Caco-2 (cell line): ENCODE measurements around the gene SARDH. TPM values are rescaled to one million over a fixed set of nuclear protein-coding genes. Genes with fewer than 3 reads are reported as not detected.

ENCODE experiments used
- BruUV-seq: library from RNA; stranded (reverse); fragments of 400-500 nt; replicated peaks from 2 replicates; lab custom pipeline; 2021; lab: Mats Ljungman, UMichigan
- CTCF ChIA-PET: fragments of 300-600 bp; sonication (Branson Sonifier 250); formaldehyde crosslinking; loops from one replicate; lab custom pipeline; 2022; ENCODE audit warnings: antibody characterized with exemption; lab: Charles Lee
- POLR2A ChIA-PET: fragments of 300-600 bp; sonication (Branson Sonifier 250); formaldehyde crosslinking; loops from one replicate; lab custom pipeline; 2022; ENCODE audit warnings: antibody characterized with exemption; lab: Charles Lee
- DNase-seq, 2 experiments: peaks; one replicate each; pipeline versions ENCODE4 v3.0.0 to v3.0.0-alpha.2; 2020 to 2022
- H3K27me3 ChIP-seq: replicated peaks from 2 replicates; pipeline ENCODE4 v1.6.0; 2011; ENCODE audit warnings: low read length; ENCODE audit not compliant: control insufficient read depth, insufficient read depth
- H3K36me3 ChIP-seq: 2 replicates; pipeline ENCODE4 v1.5.1; 2011; ENCODE audit warnings: low read length; ENCODE audit not compliant: control insufficient read depth, insufficient read depth
- H3K4me1 ChIP-seq: fragments of 250-450 bp; sonication (Bioruptor Pico); 2 replicates; pipeline ENCODE4 v1.5.1; 2020; ENCODE audit warnings: mild to moderate bottlenecking
- H3K4me3 ChIP-seq: 2 replicates; pipeline ENCODE4 v1.5.1; 2011; ENCODE audit warnings: low read depth, mild to moderate bottlenecking, control low read depth, low read length
- H3K9me3 ChIP-seq: fragments of 250-450 bp; sonication (Bioruptor Pico); 2 replicates; pipeline ENCODE4 v1.5.1; 2020; ENCODE audit warnings: mild to moderate bottlenecking, moderate library complexity
- H3K27ac Mint-ChIP-seq: one replicate; pipeline ENCODE4 v1.8.0; 2022; ENCODE audit warnings: mixed read lengths; ENCODE audit not compliant: unreplicated experiment
- H3K27me3 Mint-ChIP-seq: one replicate; pipeline ENCODE4 v1.8.0; 2022; ENCODE audit warnings: mixed read lengths; ENCODE audit not compliant: insufficient read depth, unreplicated experiment
- H3K36me3 Mint-ChIP-seq: one replicate; pipeline ENCODE4 v1.8.0; 2022; ENCODE audit warnings: mild to moderate bottlenecking, mixed read lengths; ENCODE audit not compliant: insufficient read depth, unreplicated experiment
- H3K4me1 Mint-ChIP-seq: one replicate; pipeline ENCODE4 v1.8.0; 2022; ENCODE audit warnings: low read depth, mixed read lengths; ENCODE audit not compliant: unreplicated experiment
- H3K4me3 Mint-ChIP-seq: one replicate; pipeline ENCODE4 v1.8.0; 2022; ENCODE audit warnings: mild to moderate bottlenecking, moderate library complexity, mixed read lengths; ENCODE audit not compliant: unreplicated experiment
- H3K9me3 Mint-ChIP-seq: one replicate; pipeline ENCODE4 v1.8.0; 2022; ENCODE audit warnings: mixed read lengths; ENCODE audit not compliant: unreplicated experiment
- CTCF ChIP-seq, 2 experiments: fragments of 200-600 bp in 1 of 2; IDR thresholded peaks; 1 replicate in 1 of 2; 2 replicates in 1 of 2; pipeline versions ENCODE4 v1.5.1 to v1.8.0; 2011 to 2022; ENCODE audit warnings: antibody characterized with exemption in 1 of 2, control low read depth in 1 of 2, inconsistent platforms in 1 of 2, low read depth in 1 of 2, low read length in 1 of 2, mild to moderate bottlenecking in 1 of 2, moderate library complexity in 1 of 2; ENCODE audit not compliant: insufficient read depth in 1 of 2, severe bottlenecking in 1 of 2, unreplicated experiment in 1 of 2
- intact Hi-C: fragments of 100-400 bp; cut with micrococcal nuclease; formaldehyde crosslinking; loops from one replicate; pipeline ENCODE4 v1.10.0; 2022; ENCODE audit not compliant: unreplicated experiment
- total RNA-seq: library from RNA; stranded (reverse); gene quantifications from 2 replicates; pipeline ENCODE4 v1.2.3, GENCODE V29; 2022

Gene SARDH
- total RNA-seq, 1 experiment from 2014 or later = 0.36 TPM

- no peak for TF ChIP-seq CTCF (IDR thresholded peaks at IDR 0.05; ENCODE audit: insufficient read depth in 1 of 2, low read depth in 1 of 2, low read length in 1 of 2, severe bottlenecking in 1 of 2, unreplicated experiment in 1 of 2)
- H3K4me1 Mint-ChIP-seq = no peaks in the 10 kb centered on the region
- Histone ChIP-seq H3K4me1 (no peaks in the 10 kb centered on the region), H3K36me3 (no peaks in the 10 kb centered on the region), H3K9me3 (no peaks in the 10 kb centered on the region), H3K4me3 (no peak overlapping the region), H3K27me3 (no peaks in the 10 kb centered on the region)
- ChIA-PET CTCF (no interaction called here), POLR2A (no interaction called here)
- BruUV-seq = no TSS peak
- H3K9me3 Mint-ChIP-seq = no peaks in the 10 kb centered on the region
- intact Hi-C loops = no loop called here
- H3K4me3 Mint-ChIP-seq = no peak overlapping the region
- peaks cover 13% of the 10 kb centered on the region for H3K27me3 Mint-ChIP-seq
- no peaks in the 10 kb centered on the region for H3K36me3 Mint-ChIP-seq
- H3K27ac Mint-ChIP-seq = no peak overlapping the region
- DNase-seq = no peak
Measured at GRCh38 chr9:133701321-133701980, 36.7 kb downstream of the SARDH start.

- CTCF ChIA-PET = no interaction called here
- POLR2A ChIA-PET = no interaction called here
Measured at GRCh38 chr9:133700819-133701320, 37.3 kb downstream of the SARDH start.

GRCh38 chr9:133699546-133699945, 38.6 kb downstream of the SARDH start:
- H3K36me3 ChIP-seq = no peaks in the 10 kb centered on the region
- no peaks in the 10 kb centered on the region for H3K9me3 Mint-ChIP-seq
- H3K27me3 Mint-ChIP-seq = peaks cover 17% of the 10 kb centered on the region
- intact Hi-C loops = no loop called here
- DNase-seq = no peak
- H3K4me1 ChIP-seq = no peaks in the 10 kb centered on the region
- ChIA-PET POLR2A (no interaction called here), CTCF (no interaction called here)
- no peaks in the 10 kb centered on the region for H3K4me1 Mint-ChIP-seq
- no peak overlapping the region for H3K4me3 ChIP-seq
- TF ChIP-seq CTCF (IDR thresholded peaks at IDR 0.05; ENCODE audit: insufficient read depth in 1 of 2, low read depth in 1 of 2, low read length in 1 of 2, severe bottlenecking in 1 of 2, unreplicated experiment in 1 of 2) = no peak
- no peaks in the 10 kb centered on the region for H3K9me3 ChIP-seq
- no TSS peak for BruUV-seq
- H3K4me3 Mint-ChIP-seq = no peak overlapping the region
- H3K27ac Mint-ChIP-seq = no peak overlapping the region
- H3K27me3 ChIP-seq = no peaks in the 10 kb centered on the region
- no peaks in the 10 kb centered on the region for H3K36me3 Mint-ChIP-seq

More at GRCh38 chr9:133700819-133701320, 37.3 kb downstream of the SARDH start:
- no peak overlapping the region for H3K4me3 Mint-ChIP-seq
- no peak for TF ChIP-seq CTCF (IDR thresholded peaks at IDR 0.05; ENCODE audit: insufficient read depth in 1 of 2, low read depth in 1 of 2, low read length in 1 of 2, severe bottlenecking in 1 of 2, unreplicated experiment in 1 of 2)
- H3K4me3 ChIP-seq = no peak overlapping the region
- no peaks in the 10 kb centered on the region for H3K27me3 ChIP-seq
- no peaks in the 10 kb centered on the region for H3K9me3 Mint-ChIP-seq
- peaks cover 15% of the 10 kb centered on the region for H3K27me3 Mint-ChIP-seq
- no peaks in the 10 kb centered on the region for H3K36me3 Mint-ChIP-seq
- H3K4me1 ChIP-seq = no peaks in the 10 kb centered on the region
- no peak overlapping the region for H3K27ac Mint-ChIP-seq
- no peak for DNase-seq
- BruUV-seq = no TSS peak
- intact Hi-C loops = no loop called here
- H3K36me3 ChIP-seq = no peaks in the 10 kb centered on the region
- no peaks in the 10 kb centered on the region for H3K9me3 ChIP-seq
- H3K4me1 Mint-ChIP-seq = no peaks in the 10 kb centered on the region
